Ovary (tissue), 3 donors: ENCODE measurements around the gene LRP1B.

Experiments used
- EP300 ChIP-seq: sonication (generic); formaldehyde crosslinking; IDR thresholded peaks from one replicate; pipeline ENCODE4 v1.6.1; 2017; ENCODE audit warnings: antibody characterized with exemption
- POLR2A ChIP-seq: fragments of 450-650 bp; IDR thresholded peaks from one replicate; pipeline ENCODE4 v1.6.1; 2017; ENCODE audit warnings: antibody characterized with exemption, mild to moderate bottlenecking, moderate library complexity
- TF ChIP-seq, protein P1 (sequence below), 3 donors: fragments of 450-650 bp in 2 of 3; fragments of 200-600 bp in 1 of 3; IDR thresholded peaks; one replicate each; pipeline versions ENCODE4 v1.5.1 to v1.8.0; 2016 to 2022; ENCODE audit warnings: antibody characterized with exemption in 3 of 3, mild to moderate bottlenecking in 1 of 3
- donor health status: DM: no; HTN: no; CAD: no.

DNA sequence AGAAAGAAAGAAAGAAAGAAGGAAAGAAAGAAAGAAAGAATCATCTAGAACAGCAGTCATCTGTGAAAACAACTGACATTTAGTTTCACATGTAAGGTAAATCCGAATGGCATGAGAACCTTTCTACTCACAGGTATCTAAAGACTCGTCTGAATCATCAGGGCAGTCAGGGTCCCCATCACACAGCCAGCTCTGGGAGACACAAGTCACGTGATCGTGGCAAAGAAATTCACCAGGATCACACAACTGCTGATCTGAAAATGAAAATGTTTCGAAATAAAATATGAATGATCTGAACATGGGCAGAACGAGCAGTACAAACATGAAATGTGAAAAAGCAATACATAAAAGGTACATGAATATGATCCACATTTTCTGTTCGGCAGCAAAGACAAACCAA, 320.7 kb downstream of the LRP1B start:
- no peak for TF ChIP-seq POLR2A
- TF ChIP-seq, protein P1, sequence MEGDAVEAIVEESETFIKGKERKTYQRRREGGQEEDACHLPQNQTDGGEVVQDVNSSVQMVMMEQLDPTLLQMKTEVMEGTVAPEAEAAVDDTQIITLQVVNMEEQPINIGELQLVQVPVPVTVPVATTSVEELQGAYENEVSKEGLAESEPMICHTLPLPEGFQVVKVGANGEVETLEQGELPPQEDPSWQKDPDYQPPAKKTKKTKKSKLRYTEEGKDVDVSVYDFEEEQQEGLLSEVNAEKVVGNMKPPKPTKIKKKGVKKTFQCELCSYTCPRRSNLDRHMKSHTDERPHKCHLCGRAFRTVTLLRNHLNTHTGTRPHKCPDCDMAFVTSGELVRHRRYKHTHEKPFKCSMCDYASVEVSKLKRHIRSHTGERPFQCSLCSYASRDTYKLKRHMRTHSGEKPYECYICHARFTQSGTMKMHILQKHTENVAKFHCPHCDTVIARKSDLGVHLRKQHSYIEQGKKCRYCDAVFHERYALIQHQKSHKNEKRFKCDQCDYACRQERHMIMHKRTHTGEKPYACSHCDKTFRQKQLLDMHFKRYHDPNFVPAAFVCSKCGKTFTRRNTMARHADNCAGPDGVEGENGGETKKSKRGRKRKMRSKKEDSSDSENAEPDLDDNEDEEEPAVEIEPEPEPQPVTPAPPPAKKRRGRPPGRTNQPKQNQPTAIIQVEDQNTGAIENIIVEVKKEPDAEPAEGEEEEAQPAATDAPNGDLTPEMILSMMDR (IDR thresholded peaks at IDR 0.05), result no peak
- no peak for TF ChIP-seq EP300
